ENCODE measurements around the gene LMNB1. TPM values are rescaled to one million over a fixed set of nuclear protein-coding genes. Genes with fewer than 3 reads are reported as not detected.

The LMNB1 gene
- total RNA-seq, 1 experiment from 2014 or later = 119 TPM

- no peak for TF ChIP-seq CTCF (conservative IDR thresholded peaks at IDR 0.05; ENCODE audit: low read depth, low read length)
- no peak for TF ChIP-seq EZH2phosphoT487 (IDR thresholded peaks at IDR 0.05; ENCODE audit: borderline replicate concordance, low read length)
- no peak for TF ChIP-seq EZH2 (IDR thresholded peaks at IDR 0.05; ENCODE audit: low read length, unreplicated experiment)
- no peaks in the 10 kb centered on the region for H3F3A ChIP-seq (ENCODE audit: low read length, unreplicated experiment)
- H3K4me2 ChIP-seq (ENCODE audit: low read length) = no peak overlapping the region
- H2AFZ ChIP-seq (ENCODE audit: low read length) = no peak overlapping the region
- H3K27me3 ChIP-seq (ENCODE audit: low read length) = no peaks in the 10 kb centered on the region
- no peaks in the 10 kb centered on the region for H3K4me1 ChIP-seq (ENCODE audit: insufficient read depth, low read length)
- ChIA-PET POLR2A (ENCODE audit: unreplicated experiment) (no interaction called here), CTCF (no interaction called here)
- no peak overlapping the region for H3K27ac ChIP-seq (ENCODE audit: low read length)
- no peaks in the 10 kb centered on the region for H3K9me2 ChIP-seq (replicated peaks; ENCODE audit: low read length)
- DNase-seq (no peak), ATAC-seq (no peak)
- H3K36me3 ChIP-seq (ENCODE audit: low read depth, low read length) = no peaks in the 10 kb centered on the region
- H3K9ac ChIP-seq (ENCODE audit: low read length) = no peak overlapping the region
- no TSS peak for BruUV-seq (replicated peaks)
- no peaks in the 10 kb centered on the region for H3K9me3 ChIP-seq (ENCODE audit: low read length)
- no peaks in the 10 kb centered on the region for H3K79me2 ChIP-seq (ENCODE audit: low read length)
- intact Hi-C loops (cut with micrococcal nuclease) = loop anchor here (5.0 kb wide), 1 partner anchor 181 kb away; no protein-coding TSS in a partner anchor
- no peaks in the 10 kb centered on the region for H4K20me1 ChIP-seq (ENCODE audit: low read length)
- H3K4me3 ChIP-seq (ENCODE audit: low read length) = no peak overlapping the region
These were observed 69.4 kb downstream of the LMNB1 start for GRCh38 chr5:126846344-126846743.

GRCh38 chr5:126846744-126847455 lies 70.0 kb downstream of the LMNB1 start:
- TF ChIP-seq EZH2phosphoT487 (IDR thresholded peaks at IDR 0.05; ENCODE audit: borderline replicate concordance, low read length) (no peak), CTCF (conservative IDR thresholded peaks at IDR 0.05; ENCODE audit: low read depth, low read length) (no peak), EZH2 (IDR thresholded peaks at IDR 0.05; ENCODE audit: low read length, unreplicated experiment) (no peak)
- Histone ChIP-seq H3K4me3 (ENCODE audit: low read length) (no peak overlapping the region), H3K27me3 (ENCODE audit: low read length) (no peaks in the 10 kb centered on the region), H3F3A (ENCODE audit: low read length, unreplicated experiment) (no peaks in the 10 kb centered on the region), H3K9me2 (replicated peaks; ENCODE audit: low read length) (no peaks in the 10 kb centered on the region), H3K79me2 (ENCODE audit: low read length) (no peaks in the 10 kb centered on the region), H3K4me1 (ENCODE audit: insufficient read depth, low read length) (no peaks in the 10 kb centered on the region), H2AFZ (ENCODE audit: low read length) (no peak overlapping the region), H3K4me2 (ENCODE audit: low read length) (no peak overlapping the region), H3K36me3 (ENCODE audit: low read depth, low read length) (no peaks in the 10 kb centered on the region), H4K20me1 (ENCODE audit: low read length) (no peaks in the 10 kb centered on the region), H3K9me3 (ENCODE audit: low read length) (no peaks in the 10 kb centered on the region), H3K9ac (ENCODE audit: low read length) (no peak overlapping the region), H3K27ac (ENCODE audit: low read length) (no peak overlapping the region)
- ChIA-PET CTCF (no interaction called here), POLR2A (ENCODE audit: unreplicated experiment) (no interaction called here)
- no peak for DNase-seq
- intact Hi-C loops (cut with micrococcal nuclease) = loop anchor here (5.0 kb wide), 1 partner anchor 180 kb away; no protein-coding TSS in a partner anchor
- ATAC-seq = no peak
- BruUV-seq (replicated peaks) = no TSS peak

- ATAC-seq = no peak
- CTCF ChIA-PET = no interaction called here
- POLR2A ChIA-PET (ENCODE audit: unreplicated experiment) = no interaction called here
- no peaks in the 10 kb centered on the region for H3K79me2 ChIP-seq (ENCODE audit: low read length)
- H3K4me3 ChIP-seq (ENCODE audit: low read length) = no peak overlapping the region
- H3K9me2 ChIP-seq (replicated peaks; ENCODE audit: low read length) = no peaks in the 10 kb centered on the region
- no peaks in the 10 kb centered on the region for H3K4me1 ChIP-seq (ENCODE audit: insufficient read depth, low read length)
- intact Hi-C loops (cut with micrococcal nuclease) = loop anchor here (5.0 kb wide), 1 partner anchor 180 kb away; no protein-coding TSS in a partner anchor
- TF ChIP-seq EZH2phosphoT487 (IDR thresholded peaks at IDR 0.05; ENCODE audit: borderline replicate concordance, low read length) (no peak), CTCF (conservative IDR thresholded peaks at IDR 0.05; ENCODE audit: low read depth, low read length) (no peak), EZH2 (IDR thresholded peaks at IDR 0.05; ENCODE audit: low read length, unreplicated experiment) (no peak)
- no peak for DNase-seq
- H3K36me3 ChIP-seq (ENCODE audit: low read depth, low read length) = no peaks in the 10 kb centered on the region
- no peak overlapping the region for H2AFZ ChIP-seq (ENCODE audit: low read length)
- no TSS peak for BruUV-seq (replicated peaks)
- H3F3A ChIP-seq (ENCODE audit: low read length, unreplicated experiment) = no peaks in the 10 kb centered on the region
- H3K9me3 ChIP-seq (ENCODE audit: low read length) = no peaks in the 10 kb centered on the region
- no peaks in the 10 kb centered on the region for H3K27me3 ChIP-seq (ENCODE audit: low read length)
- H3K27ac ChIP-seq (ENCODE audit: low read length) = no peak overlapping the region
- no peak overlapping the region for H3K9ac ChIP-seq (ENCODE audit: low read length)
- no peak overlapping the region for H3K4me2 ChIP-seq (ENCODE audit: low read length)
- no peaks in the 10 kb centered on the region for H4K20me1 ChIP-seq (ENCODE audit: low read length)
These were observed 70.5 kb downstream of the LMNB1 start for GRCh38 chr5:126847456-126847820.
